Ovary (tissue), 9 donors: ENCODE results near the gene MPC1. TPM values are rescaled to one million over a fixed set of nuclear protein-coding genes. Genes with fewer than 3 reads are reported as not detected.
"Not testable (repeated sequence)": the region's sequence is repeated elsewhere in the genome, so short reads cannot be mapped to it uniquely, and the experiment has no call there.

ENCODE experiments used
- DNase-seq, 5 donors: peaks; one replicate each; pipeline ENCODE4 v3.0.0-alpha.2; 2019 to 2020
- H3K27ac ChIP-seq, 2 donors: fragments of 200-600 bp; one replicate each; pipeline versions ENCODE4 v1.5.1 to v1.8.0; 2019 to 2022
- H3K27me3 ChIP-seq: fragments of 200-600 bp; one replicate; pipeline ENCODE4 v1.8.0; 2022
- H3K36me3 ChIP-seq: fragments of 200-600 bp; sonication (generic); one replicate; pipeline ENCODE4 v1.5.1; 2019
- H3K4me1 ChIP-seq: one replicate; pipeline ENCODE4 v1.8.1; 2013; ENCODE audit warnings: mild to moderate bottlenecking, moderate library complexity; ENCODE audit not compliant: insufficient read depth
- H3K4me3 ChIP-seq: fragments of 200-600 bp; sonication (generic); one replicate; pipeline ENCODE4 v1.5.1; 2017
- H3K9me3 ChIP-seq, 2 donors: fragments of 200-600 bp in 1 of 2; sonication (generic) in 1 of 2; one replicate each; pipeline versions ENCODE4 v1.5.1 to v1.8.1; 2013 to 2019; ENCODE audit warnings: mild to moderate bottlenecking in 1 of 2, moderate library complexity in 1 of 2
- CTCF ChIP-seq, 3 donors: fragments of 450-650 bp in 2 of 3; fragments of 200-600 bp in 1 of 3; IDR thresholded peaks; one replicate each; pipeline versions ENCODE4 v1.5.1 to v1.8.0; 2016 to 2022; ENCODE audit warnings: antibody characterized with exemption in 3 of 3, mild to moderate bottlenecking in 1 of 3
- EP300 ChIP-seq: sonication (generic); formaldehyde crosslinking; IDR thresholded peaks from one replicate; pipeline ENCODE4 v1.6.1; 2017; ENCODE audit warnings: antibody characterized with exemption
- POLR2A ChIP-seq: fragments of 450-650 bp; IDR thresholded peaks from one replicate; pipeline ENCODE4 v1.6.1; 2017; ENCODE audit warnings: antibody characterized with exemption, mild to moderate bottlenecking, moderate library complexity
- WGBS, 3 donors: extraction: QIAGEN DNeasy Blood & Tissue Kit in 1 of 3; methylation state at CpG; one replicate each; pipeline versions ENCODE4 v1.1.5 to v1.1.7; 2013 to 2017; 5-methylcytosine and 5-hydroxymethylcytosine counted together
- intact Hi-C, 4 donors: fragments of 100-400 bp; cut with DNase I; formaldehyde crosslinking; loops; one replicate each; pipeline versions ENCODE4 v1.11.0 to v1.15.1; 2022 to 2023
- polyA plus RNA-seq, 2 donors: library from polyadenylated mRNA; stranded (reverse); fragments of 200-250 nt in 1 of 2; fragments of 350-450 nt in 1 of 2; fragmentation: Illumina TruSeq in 1 of 2; extraction: RNeasy Lipid Tissue Mini Kit (QIAGEN cat#74804) in 1 of 2; gene quantifications; one replicate each; pipeline ENCODE4 v1.2.3, GENCODE V29; 2013 to 2014
- total RNA-seq, 7 donors: library from RNA; depleted of rRNA in 2 of 7; stranded (reverse); fragments of >200 nt in 2 of 7; fragmentation: NEBNext Ultra II Directional in 3 of 7; extraction: Animal tissue kit (Norgen Biotek cat#: 25700) in 3 of 7; gene quantifications; one replicate each; pipeline versions ENCODE4 v1.1.0 to v1.2.4, GENCODE V29; 2016 to 2023
- donor health status: DM: no; HTN: no; CAD: no; lungs with moderate emphysema.
- donor health status: DM: no; HTN: no; CAD: no.
- donor health status: Bipolar disorder and iron deficiency.
- donor health status: DM: yes; HTN: yes; CAD: no.
- donor health status: DM: no; HTN: no; CAD: no.
- donor health status: DM: yes; HTN: yes; CAD: no.

MPC1 gene
- total and polyA plus RNA-seq, 9 donors, result 34.1 to 82.6 (median 38.8) TPM

DNA sequence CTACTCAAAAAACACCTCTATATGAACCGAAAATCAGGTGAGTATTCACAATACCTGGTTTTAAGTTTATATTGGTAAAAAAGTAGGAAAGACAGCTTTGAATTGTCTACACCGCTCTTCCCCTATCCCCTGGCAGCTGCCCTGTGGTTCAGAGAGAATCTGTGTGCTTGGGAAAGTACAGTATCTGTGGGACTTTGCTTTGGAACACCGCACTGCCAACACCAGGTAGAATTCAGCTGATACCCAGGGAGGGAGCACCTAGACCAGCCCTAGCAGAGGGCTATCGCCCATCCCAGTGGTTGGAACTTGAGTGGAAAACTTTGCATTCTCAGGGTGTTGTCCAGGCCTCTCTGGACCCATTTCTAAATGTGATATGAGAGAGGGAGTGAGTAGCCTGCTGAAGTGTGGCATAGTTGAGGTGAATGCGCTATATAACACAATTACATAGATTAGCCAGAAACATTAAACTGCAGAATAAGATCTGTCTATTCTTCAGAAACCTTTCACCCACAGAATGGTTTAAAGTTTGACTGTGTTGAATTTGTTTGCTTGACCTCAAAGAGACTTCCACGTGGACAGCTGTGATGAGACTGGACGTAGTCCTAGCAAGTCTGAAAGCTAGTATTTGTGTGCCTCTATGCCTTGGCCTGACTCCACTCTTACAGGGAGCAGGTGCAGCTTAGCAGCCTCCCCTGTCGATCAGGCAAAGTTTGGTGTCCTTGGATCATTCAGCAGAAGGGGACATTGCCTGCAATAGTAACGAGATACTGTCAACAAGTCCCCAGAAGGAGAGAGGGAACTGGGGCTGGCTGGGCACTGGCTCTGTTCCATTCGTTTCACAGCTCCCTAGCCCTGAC is 11.5 kb upstream of the MPC1 start:
- whole genome bisulfite sequencing, 3 donors, result 61 to 69% (median 64%) methylated on average over 10 of the region's 10 CpGs
- H3K27me3 ChIP-seq, result no peaks in the 10 kb centered on the region
- no peak overlapping the region for H3K27ac ChIP-seq
- no peaks in the 10 kb centered on the region for H3K9me3 ChIP-seq
- DNase-seq, result no peak
- H3K4me1 ChIP-seq, result no peaks in the 10 kb centered on the region
- H3K4me3 ChIP-seq, result no peak overlapping the region
- H3K36me3 ChIP-seq, result no peaks in the 10 kb centered on the region
- intact Hi-C loops, result no loop called here
- TF ChIP-seq EP300 (no peak), CTCF (IDR thresholded peaks at IDR 0.05) (no peak), POLR2A (no peak)

GRCh38 chr6:166393535-166393823 is 10.7 kb upstream of the MPC1 start:
- DNase-seq, result no peak
- Histone ChIP-seq H3K36me3 (no peaks in the 10 kb centered on the region), H3K27me3 (no peaks in the 10 kb centered on the region), H3K9me3 (no peaks in the 10 kb centered on the region), H3K4me1 (no peaks in the 10 kb centered on the region), H3K27ac (no peak overlapping the region), H3K4me3 (no peak overlapping the region)
- 88 to 91% (median 91%) methylated on average over 22 to 27 of the region's 27 CpGs for WGBS, 3 donors
- intact Hi-C loops, result no loop called here
- TF ChIP-seq EP300 (no peak), CTCF (IDR thresholded peaks at IDR 0.05) (no peak), POLR2A (no peak)

DNA sequence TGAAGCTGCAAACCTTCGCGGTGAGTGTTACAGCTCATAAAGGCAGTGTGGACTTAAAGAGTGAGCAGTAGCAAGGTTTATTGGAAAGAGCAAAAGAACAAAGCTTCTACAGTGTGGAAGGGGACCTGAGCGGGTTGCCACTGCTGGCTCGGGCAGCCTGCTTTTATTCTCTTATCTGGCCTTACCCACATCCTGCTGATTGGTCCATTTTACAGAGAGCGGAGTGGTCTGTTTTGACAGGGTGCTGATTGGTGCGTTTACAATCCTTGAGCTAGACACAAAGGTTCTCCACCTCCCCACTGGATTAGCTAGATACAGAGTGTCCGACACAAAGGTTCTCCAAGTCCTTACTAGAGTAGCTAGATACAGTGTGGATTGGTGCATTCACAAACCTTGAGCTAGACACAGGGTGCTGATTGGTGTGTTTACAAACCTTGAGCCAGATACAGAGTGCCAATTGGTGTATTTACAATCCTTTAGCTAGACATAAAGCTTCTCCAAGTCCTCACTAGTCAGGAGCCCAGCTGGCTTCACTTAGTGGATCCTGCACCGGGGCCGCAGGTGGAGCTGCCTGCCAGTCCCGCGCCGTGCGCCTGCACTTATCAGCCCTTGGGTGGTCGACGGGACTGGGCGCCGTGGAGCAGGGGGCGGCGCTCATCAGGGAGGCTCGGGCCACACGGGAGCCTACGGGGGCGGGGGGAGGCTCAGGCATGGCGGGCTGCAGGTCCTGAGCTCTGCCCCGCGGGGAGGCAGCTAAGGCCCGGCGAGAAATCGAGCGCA is 10.2 kb upstream of the MPC1 start:
- H3K9me3 ChIP-seq, H3K4me3 ChIP-seq, intact Hi-C loops, DNase-seq, H3K27ac ChIP-seq, H3K4me1 ChIP-seq, H3K27me3 ChIP-seq, H3K36me3 ChIP-seq: not testable (repeated sequence)
- WGBS, 3 donors, result 78 to 80% (median 78%) methylated on average over 29 to 30 of the region's 30 CpGs

- DNase-seq, result no peak
- H3K4me3 ChIP-seq, result no peak overlapping the region
- H3K27me3 ChIP-seq, result no peaks in the 10 kb centered on the region
- no peaks in the 10 kb centered on the region for H3K4me1 ChIP-seq
- 37 to 52% (median 42%) methylated on average over 3 of the region's 3 CpGs for WGBS, 3 donors
- H3K9me3 ChIP-seq, result no peaks in the 10 kb centered on the region
- no peak overlapping the region for H3K27ac ChIP-seq
- TF ChIP-seq CTCF (IDR thresholded peaks at IDR 0.05) (no peak), EP300 (no peak), POLR2A (no peak)
- intact Hi-C loops, result no loop called here
- no peaks in the 10 kb centered on the region for H3K36me3 ChIP-seq
Measured at GRCh38 chr6:166389119-166389518, 6.4 kb upstream of the MPC1 start.
